MM.1S (cell line): Measurements from ENCODE around the gene MRPL38.
"Not testable (repeated sequence)": the region's sequence is repeated elsewhere in the genome, so short reads cannot be mapped to it uniquely, and the experiment has no call there.

Source experiments
- DNase-seq: peaks from one replicate; pipeline ENCODE4 v3.0.0-alpha.2; 2015
- H2AFZ ChIP-seq: fragments of 300-600 bp; sonication (generic); 2 replicates; pipeline ENCODE4 v1.6.0; 2016; ENCODE audit warnings: antibody characterized with exemption, low read length
- H3F3A ChIP-seq: fragments of 300-600 bp; sonication (generic); 2 replicates; pipeline ENCODE4 v1.6.1; 2016; ENCODE audit warnings: mild to moderate bottlenecking, antibody characterized with exemption, low read length, moderate library complexity, mixed read lengths; ENCODE audit not compliant: insufficient read depth
- H3K27ac ChIP-seq: fragments of 300-600 bp; sonication (generic); 2 replicates; pipeline ENCODE4 v1.5.1; 2016; ENCODE audit warnings: mild to moderate bottlenecking, low read length
- H3K27me3 ChIP-seq: fragments of 300-600 bp; sonication (generic); replicated peaks from 2 replicates; pipeline ENCODE4 v1.6.0; 2016; ENCODE audit warnings: low read length; ENCODE audit not compliant: insufficient read depth
- H3K36me3 ChIP-seq: fragments of 300-600 bp; sonication (generic); replicated peaks from 2 replicates; pipeline ENCODE4 v1.6.1; 2016; ENCODE audit warnings: mild to moderate bottlenecking, low read length, mixed read lengths; ENCODE audit not compliant: insufficient read depth
- H3K4me1 ChIP-seq: fragments of 300-600 bp; sonication (generic); 2 replicates; pipeline ENCODE4 v1.6.1; 2016; ENCODE audit warnings: low read length, mixed read lengths
- H3K4me2 ChIP-seq: fragments of 300-600 bp; sonication (generic); 2 replicates; pipeline ENCODE4 v1.6.0; 2016; ENCODE audit warnings: low read depth, low read length
- H3K4me3 ChIP-seq: fragments of 300-600 bp; sonication (generic); 2 replicates; pipeline ENCODE4 v1.5.1; 2016; ENCODE audit warnings: low read length, mixed read lengths
- H3K79me2 ChIP-seq: fragments of 300-600 bp; sonication (generic); 2 replicates; pipeline ENCODE4 v1.6.1; 2016; ENCODE audit warnings: mixed run types, low read length, mixed read lengths
- H3K9ac ChIP-seq: fragments of 300-600 bp; sonication (generic); 2 replicates; pipeline ENCODE4 v1.6.1; 2016; ENCODE audit warnings: low read length, mixed read lengths
- H3K9me2 ChIP-seq: fragments of 300-600 bp; sonication (generic); replicated peaks from 2 replicates; pipeline ENCODE4 v1.6.1; 2016; ENCODE audit warnings: mild to moderate bottlenecking, low read length, mixed read lengths; ENCODE audit not compliant: insufficient read depth
- H3K9me3 ChIP-seq: fragments of 300-600 bp; sonication (generic); replicated peaks from 2 replicates; pipeline ENCODE4 v1.6.1; 2016; ENCODE audit warnings: mild to moderate bottlenecking, low read length, mixed read lengths; ENCODE audit not compliant: insufficient read depth
- H4K20me1 ChIP-seq: fragments of 300-600 bp; sonication (generic); 2 replicates; pipeline ENCODE4 v1.6.1; 2016; ENCODE audit warnings: mild to moderate bottlenecking, low read length, moderate library complexity, mixed read lengths; ENCODE audit not compliant: insufficient read depth
- EZH2 ChIP-seq: fragments of 300-600 bp; sonication (generic); optimal IDR thresholded peaks from 2 replicates; pipeline ENCODE3; 2017; ENCODE audit warnings: low read depth, mild to moderate bottlenecking, antibody characterized with exemption, low read length, mixed read lengths
- EZH2phosphoT487 ChIP-seq: fragments of 300-600 bp; sonication (generic); IDR thresholded peaks from 2 replicates; pipeline ENCODE4 v1.6.1; 2018; ENCODE audit warnings: antibody characterized with exemption, low read length
- TF ChIP-seq, protein P1 (sequence below): fragments of 300-600 bp; sonication (generic); IDR thresholded peaks from 2 replicates; pipeline ENCODE4 v1.5.1; 2016; ENCODE audit warnings: antibody characterized with exemption, low read length, mixed read lengths

The MRPL38 gene

DNA sequence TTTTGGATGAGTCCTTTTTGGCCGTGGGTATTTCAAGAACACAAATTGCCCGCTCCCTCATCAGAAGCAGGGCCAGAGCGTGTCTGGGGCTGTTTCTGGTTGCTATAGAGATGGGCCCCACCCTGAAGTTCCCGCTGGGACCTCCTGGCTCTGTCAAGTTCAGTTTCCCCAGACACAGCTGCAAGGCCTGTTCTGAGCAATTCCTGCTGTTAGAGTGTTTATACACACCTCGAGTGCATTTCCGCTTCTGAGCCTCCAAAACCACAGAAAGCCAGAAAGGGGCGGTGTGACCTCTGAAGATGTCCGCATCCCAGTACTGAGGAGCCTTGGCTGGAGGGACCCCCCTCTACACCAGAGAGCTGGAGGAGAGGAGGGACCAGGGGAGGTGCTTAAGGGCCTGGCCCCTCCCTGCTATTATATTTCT lies 40.2 kb downstream of the MRPL38 start:
- no peaks in the 10 kb centered on the region for H4K20me1 ChIP-seq

DNA sequence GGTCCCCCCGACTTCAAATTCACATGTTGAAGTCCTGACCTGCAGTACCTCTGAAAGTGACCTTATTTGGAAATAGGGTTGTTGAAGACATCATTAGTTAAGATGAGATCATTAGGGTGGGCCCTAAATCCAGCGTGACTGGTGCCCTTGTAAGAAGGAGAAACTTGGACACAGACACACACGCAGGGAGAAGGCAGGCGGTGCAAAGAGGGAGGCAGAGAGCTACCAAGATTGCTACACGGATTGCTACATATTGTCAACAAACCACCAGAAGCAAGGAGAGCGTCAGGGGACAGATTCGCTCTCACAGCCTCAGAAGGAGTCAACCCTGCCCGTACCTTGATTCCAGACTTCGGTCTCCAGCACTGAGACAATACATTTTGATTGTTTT lies 42.8 kb downstream of the MRPL38 start:
- H3K9me3 ChIP-seq, result no peaks in the 10 kb centered on the region
- no peak for DNase-seq
- H2AFZ ChIP-seq, result no peak overlapping the region

More for the DNA sequence above, 40.2 kb downstream of the MRPL38 start:
- TF ChIP-seq EZH2 (no peak), EZH2phosphoT487 (no peak)
- TF ChIP-seq, protein P1, sequence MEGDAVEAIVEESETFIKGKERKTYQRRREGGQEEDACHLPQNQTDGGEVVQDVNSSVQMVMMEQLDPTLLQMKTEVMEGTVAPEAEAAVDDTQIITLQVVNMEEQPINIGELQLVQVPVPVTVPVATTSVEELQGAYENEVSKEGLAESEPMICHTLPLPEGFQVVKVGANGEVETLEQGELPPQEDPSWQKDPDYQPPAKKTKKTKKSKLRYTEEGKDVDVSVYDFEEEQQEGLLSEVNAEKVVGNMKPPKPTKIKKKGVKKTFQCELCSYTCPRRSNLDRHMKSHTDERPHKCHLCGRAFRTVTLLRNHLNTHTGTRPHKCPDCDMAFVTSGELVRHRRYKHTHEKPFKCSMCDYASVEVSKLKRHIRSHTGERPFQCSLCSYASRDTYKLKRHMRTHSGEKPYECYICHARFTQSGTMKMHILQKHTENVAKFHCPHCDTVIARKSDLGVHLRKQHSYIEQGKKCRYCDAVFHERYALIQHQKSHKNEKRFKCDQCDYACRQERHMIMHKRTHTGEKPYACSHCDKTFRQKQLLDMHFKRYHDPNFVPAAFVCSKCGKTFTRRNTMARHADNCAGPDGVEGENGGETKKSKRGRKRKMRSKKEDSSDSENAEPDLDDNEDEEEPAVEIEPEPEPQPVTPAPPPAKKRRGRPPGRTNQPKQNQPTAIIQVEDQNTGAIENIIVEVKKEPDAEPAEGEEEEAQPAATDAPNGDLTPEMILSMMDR, result no peak
- H3K79me2 ChIP-seq, result no peaks in the 10 kb centered on the region
- peak overlapping the region; percentile 98 for H3K27ac ChIP-seq
- peak; percentile 95 for DNase-seq
- H3K36me3 ChIP-seq, result no peaks in the 10 kb centered on the region
- peaks cover 19% of the 10 kb centered on the region for H3F3A ChIP-seq
- no peaks in the 10 kb centered on the region for H3K9me2 ChIP-seq
- H3K4me1 ChIP-seq, result peaks cover 26% of the 10 kb centered on the region
- H3K9me3 ChIP-seq, result no peaks in the 10 kb centered on the region
- no peaks in the 10 kb centered on the region for H3K27me3 ChIP-seq
- H3K4me3 ChIP-seq, result peak overlapping the region; percentile 28; the same call in 1 of the 2 replicates
- H3K9ac ChIP-seq, result peak overlapping the region; percentile 78
- H2AFZ ChIP-seq, result peak overlapping the region; percentile 15; the same call in 1 of the 2 replicates
- peak overlapping the region; percentile 90 for H3K4me2 ChIP-seq

DNA sequence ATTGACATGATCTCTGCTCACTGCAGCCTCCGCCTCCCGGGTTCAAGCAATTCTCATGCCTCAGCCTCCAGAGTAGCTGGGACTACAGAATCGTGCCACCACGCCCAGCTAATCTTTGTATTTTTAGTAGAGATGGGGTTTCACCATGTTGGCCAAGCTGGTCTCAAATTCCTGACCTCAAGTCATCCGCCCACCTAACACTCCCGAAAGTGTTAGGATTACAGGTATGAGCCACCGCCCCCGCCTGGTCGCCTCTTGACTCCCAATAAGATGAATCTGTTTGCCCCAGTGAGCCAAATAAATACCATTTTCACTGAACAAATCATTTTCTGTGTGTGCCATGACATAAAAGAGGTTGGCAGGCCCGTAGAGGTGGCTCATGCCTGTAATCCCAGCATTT lies 45.3 kb downstream of the MRPL38 start:
- Histone ChIP-seq H3K4me1 (peaks cover 20% of the 10 kb centered on the region), H3K79me2 (peaks cover 15% of the 10 kb centered on the region), H3F3A (peaks cover 16% of the 10 kb centered on the region), H3K27ac (peak overlapping the region; percentile 74; the same call in 1 of the 2 replicates)
- H3K4me2 ChIP-seq, H3K9me2 ChIP-seq, H3K27me3 ChIP-seq, H3K9ac ChIP-seq, H2AFZ ChIP-seq, H4K20me1 ChIP-seq, H3K9me3 ChIP-seq, H3K36me3 ChIP-seq, DNase-seq, H3K4me3 ChIP-seq: not testable (repeated sequence)

More for the DNA sequence above, 42.8 kb downstream of the MRPL38 start:
- H3K4me1 ChIP-seq, result peaks cover 32% of the 10 kb centered on the region
- no peaks in the 10 kb centered on the region for H3K36me3 ChIP-seq
- H3K79me2 ChIP-seq, result no peaks in the 10 kb centered on the region
- no peak overlapping the region for H3K27ac ChIP-seq
- H3F3A ChIP-seq, result peaks cover 25% of the 10 kb centered on the region
- TF ChIP-seq EZH2phosphoT487 (no peak), EZH2 (no peak)
- TF ChIP-seq, protein P1, result no peak
- no peaks in the 10 kb centered on the region for H3K9me2 ChIP-seq
- no peaks in the 10 kb centered on the region for H4K20me1 ChIP-seq
- H3K4me2 ChIP-seq, result no peak overlapping the region
- H3K9ac ChIP-seq, result no peak overlapping the region
- no peak overlapping the region for H3K4me3 ChIP-seq
- no peaks in the 10 kb centered on the region for H3K27me3 ChIP-seq

DNA sequence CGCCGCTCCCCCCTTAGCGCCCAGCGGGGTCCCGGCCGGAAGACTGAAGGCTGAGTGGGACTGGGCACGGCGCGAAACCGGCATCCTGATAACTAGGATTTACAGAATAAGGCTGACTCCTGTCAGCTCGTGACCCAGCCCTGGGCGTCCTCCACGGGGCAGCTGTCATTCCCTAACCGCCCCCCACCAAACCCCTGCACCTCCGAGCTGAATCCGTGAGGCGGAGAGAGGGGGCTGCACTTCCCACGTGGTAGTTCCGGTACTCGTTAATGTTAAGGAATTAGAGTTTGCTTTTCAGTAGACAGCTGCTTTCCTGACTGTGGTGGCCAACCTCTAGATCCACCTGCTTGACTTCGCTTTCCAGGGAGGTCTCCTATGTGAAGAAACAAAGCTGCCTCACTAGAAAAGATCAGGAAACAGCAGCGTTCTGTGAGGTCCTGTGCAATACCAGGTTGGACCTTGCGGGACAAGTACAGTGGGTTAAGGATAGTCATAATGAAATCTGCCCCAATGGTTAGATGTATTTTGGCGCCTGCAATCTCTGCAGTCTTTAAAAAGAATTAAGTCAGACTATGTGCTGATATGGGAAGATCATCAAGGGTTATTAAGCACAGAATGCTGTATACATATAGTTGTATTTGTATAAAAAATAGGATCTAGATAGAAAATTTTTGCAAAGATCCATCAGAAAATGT lies 48.5 kb downstream of the MRPL38 start:
- Histone ChIP-seq H3F3A (peaks cover 12% of the 10 kb centered on the region; the same call in 1 of the 2 replicates), H3K4me1 (peaks cover 14% of the 10 kb centered on the region), H3K9me2 (no peaks in the 10 kb centered on the region), H3K27me3 (no peaks in the 10 kb centered on the region), H3K4me3 (peak overlapping the region; percentile 88), H2AFZ (peak overlapping the region; percentile 61), H3K79me2 (peaks cover 30% of the 10 kb centered on the region), H3K9ac (peak overlapping the region; percentile 95), H3K36me3 (no peaks in the 10 kb centered on the region), H4K20me1 (no peaks in the 10 kb centered on the region), H3K27ac (peak overlapping the region; percentile 87), H3K9me3 (no peaks in the 10 kb centered on the region), H3K4me2 (peak overlapping the region; percentile 92)
- no peak for TF ChIP-seq EZH2
- TF ChIP-seq, protein P1, result peak; percentile 35
- TF ChIP-seq EZH2phosphoT487, result no peak
- peak; percentile 41 for DNase-seq
